ENCODE measurements around the gene VMAC. TPM values are rescaled to one million over a fixed set of nuclear protein-coding genes. Genes with fewer than 3 reads are reported as not detected.

The VMAC gene
- total RNA-seq, 1 donor from 2014 or later, result 7.5 TPM

DNA sequence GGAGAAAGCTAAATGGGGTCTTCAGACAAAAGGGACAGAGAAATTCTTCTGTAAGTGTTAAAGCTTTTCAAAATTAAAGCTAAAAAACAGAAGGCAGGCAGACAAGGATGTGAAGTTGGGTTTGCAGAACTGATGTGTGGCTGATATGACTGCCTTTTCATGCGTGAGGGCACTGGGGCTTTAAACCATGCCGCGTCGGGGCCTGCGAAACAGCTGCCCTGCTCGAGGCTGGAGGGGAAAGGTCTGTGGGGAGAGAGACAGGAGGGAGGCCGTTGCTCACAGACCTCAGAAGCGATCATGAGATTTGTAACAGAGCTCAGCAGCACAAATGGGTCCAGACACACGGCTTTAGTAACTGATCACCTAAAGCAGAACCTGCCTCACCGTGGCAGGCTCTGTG lies 32.9 kb downstream of the VMAC start:
- peaks cover 2% of the 10 kb centered on the region for H3K27me3 Mint-ChIP-seq (ENCODE audit: unreplicated experiment)
- DNase-seq, result no peak
- no peaks in the 10 kb centered on the region for H3K36me3 Mint-ChIP-seq (ENCODE audit: unreplicated experiment)
- no peak overlapping the region for H3K4me3 Mint-ChIP-seq (ENCODE audit: unreplicated experiment)
- peak overlapping the region; percentile 71 for H3K27ac Mint-ChIP-seq (ENCODE audit: unreplicated experiment)
- no peaks in the 10 kb centered on the region for H3K9me3 Mint-ChIP-seq (ENCODE audit: unreplicated experiment)
- peaks cover 65% of the 10 kb centered on the region for H3K4me1 Mint-ChIP-seq (ENCODE audit: low read depth, unreplicated experiment)
- TF ChIP-seq, protein P1, sequence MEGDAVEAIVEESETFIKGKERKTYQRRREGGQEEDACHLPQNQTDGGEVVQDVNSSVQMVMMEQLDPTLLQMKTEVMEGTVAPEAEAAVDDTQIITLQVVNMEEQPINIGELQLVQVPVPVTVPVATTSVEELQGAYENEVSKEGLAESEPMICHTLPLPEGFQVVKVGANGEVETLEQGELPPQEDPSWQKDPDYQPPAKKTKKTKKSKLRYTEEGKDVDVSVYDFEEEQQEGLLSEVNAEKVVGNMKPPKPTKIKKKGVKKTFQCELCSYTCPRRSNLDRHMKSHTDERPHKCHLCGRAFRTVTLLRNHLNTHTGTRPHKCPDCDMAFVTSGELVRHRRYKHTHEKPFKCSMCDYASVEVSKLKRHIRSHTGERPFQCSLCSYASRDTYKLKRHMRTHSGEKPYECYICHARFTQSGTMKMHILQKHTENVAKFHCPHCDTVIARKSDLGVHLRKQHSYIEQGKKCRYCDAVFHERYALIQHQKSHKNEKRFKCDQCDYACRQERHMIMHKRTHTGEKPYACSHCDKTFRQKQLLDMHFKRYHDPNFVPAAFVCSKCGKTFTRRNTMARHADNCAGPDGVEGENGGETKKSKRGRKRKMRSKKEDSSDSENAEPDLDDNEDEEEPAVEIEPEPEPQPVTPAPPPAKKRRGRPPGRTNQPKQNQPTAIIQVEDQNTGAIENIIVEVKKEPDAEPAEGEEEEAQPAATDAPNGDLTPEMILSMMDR (IDR thresholded peaks at IDR 0.05; ENCODE audit: partially characterized antibody, unreplicated experiment), result no peak

DNA sequence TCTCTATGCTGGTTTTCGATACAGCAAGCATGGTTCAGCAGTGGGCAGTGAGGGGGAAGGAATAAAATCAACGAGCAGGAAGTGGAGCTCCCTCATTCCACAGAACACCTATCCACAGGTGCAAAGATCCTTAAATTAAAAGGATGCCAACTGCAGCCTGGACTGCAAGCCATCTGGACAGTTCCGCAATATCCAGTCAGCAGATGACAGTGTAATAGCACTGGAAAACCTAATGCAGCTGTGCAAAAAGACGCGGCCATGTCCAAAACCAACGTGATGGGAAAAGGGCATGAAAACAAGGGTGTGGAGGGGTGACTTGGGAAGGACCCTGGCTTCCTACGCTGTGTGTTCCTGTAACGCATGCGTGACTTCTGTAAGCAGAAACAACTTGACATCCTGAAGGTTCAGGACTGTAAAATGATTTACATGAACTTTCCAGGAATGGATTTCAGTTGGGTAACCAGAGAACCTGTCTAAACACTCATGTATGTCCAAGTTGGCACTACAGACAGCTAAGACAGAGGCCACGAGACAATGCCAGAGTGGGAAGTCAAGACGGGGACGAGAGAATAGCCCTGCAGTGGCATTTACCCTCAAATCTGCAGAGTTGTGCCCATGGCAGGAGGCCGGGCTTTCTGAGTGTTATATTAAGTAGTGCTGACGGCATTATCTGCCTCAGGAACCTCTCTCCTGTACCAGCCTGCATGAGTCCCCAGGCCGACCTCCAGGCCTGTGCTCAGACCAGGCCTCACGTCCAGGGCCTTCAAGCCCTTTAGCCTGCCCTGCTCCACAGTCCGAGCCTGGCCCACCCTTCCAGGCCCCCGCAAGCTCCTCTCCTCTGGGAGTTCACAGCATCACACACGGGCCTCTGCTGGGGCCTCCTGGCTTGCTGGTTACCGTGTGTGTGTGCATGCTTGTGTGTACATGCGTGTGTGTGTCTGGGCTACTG lies 35.9 kb downstream of the VMAC start:
- Mint-ChIP-seq H3K27ac (ENCODE audit: unreplicated experiment) (no peak overlapping the region), H3K4me3 (ENCODE audit: unreplicated experiment) (no peak overlapping the region), H3K27me3 (ENCODE audit: unreplicated experiment) (peaks cover 7% of the 10 kb centered on the region)

DNA sequence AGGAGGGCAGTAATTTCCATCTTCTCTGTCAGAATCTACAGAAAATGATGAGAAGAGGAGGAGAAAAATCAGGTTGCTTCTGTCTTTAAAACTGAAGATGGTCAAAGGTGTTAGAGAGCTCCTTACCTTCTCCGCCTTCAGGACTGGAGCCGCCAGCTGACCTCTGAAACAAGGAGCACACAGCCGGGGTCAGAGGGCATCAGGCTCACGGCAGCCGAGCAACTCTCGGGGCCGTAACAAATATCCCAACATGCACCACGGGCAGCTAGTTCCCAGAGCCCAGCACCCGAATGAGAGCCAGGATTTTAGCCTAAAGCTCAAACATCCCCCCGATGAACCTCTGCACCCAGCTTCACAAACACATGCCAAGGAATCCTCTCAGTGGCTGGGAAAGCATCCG lies 37.0 kb downstream of the VMAC start:
- TF ChIP-seq, protein P1 (IDR thresholded peaks at IDR 0.05; ENCODE audit: partially characterized antibody, unreplicated experiment), result no peak
- H3K27ac Mint-ChIP-seq (ENCODE audit: unreplicated experiment), result peak overlapping the region; percentile 52

More for the DNA sequence above, 35.9 kb downstream of the VMAC start:
- TF ChIP-seq, protein P1 (IDR thresholded peaks at IDR 0.05; ENCODE audit: partially characterized antibody, unreplicated experiment), result no peak
- Mint-ChIP-seq H3K9me3 (ENCODE audit: unreplicated experiment) (no peaks in the 10 kb centered on the region), H3K4me1 (ENCODE audit: low read depth, unreplicated experiment) (peaks cover 67% of the 10 kb centered on the region), H3K36me3 (ENCODE audit: unreplicated experiment) (peaks cover 6% of the 10 kb centered on the region)
- no peak for DNase-seq

DNA sequence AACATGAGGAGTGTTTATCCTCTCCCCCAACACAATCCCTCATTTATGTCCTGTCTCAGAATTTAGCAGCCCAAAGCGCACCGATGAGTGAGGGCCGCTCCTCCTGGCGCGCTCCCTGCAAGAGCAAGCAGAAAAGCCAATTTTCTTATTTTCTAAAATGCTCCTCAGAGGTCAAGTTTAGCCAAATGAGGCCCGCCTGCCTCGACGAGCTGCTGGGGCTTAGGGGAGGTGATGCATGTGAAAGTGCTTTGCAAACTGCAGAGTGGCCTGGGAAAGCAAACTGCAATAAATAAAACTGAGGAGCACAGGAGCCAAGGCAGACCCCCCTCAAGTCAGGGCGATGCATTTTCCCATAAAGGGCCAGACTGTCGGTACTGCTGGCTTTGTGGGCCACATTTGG lies 38.4 kb downstream of the VMAC start:
- Mint-ChIP-seq H3K27ac (ENCODE audit: unreplicated experiment) (peak overlapping the region; percentile 19), H3K4me3 (ENCODE audit: unreplicated experiment) (no peak overlapping the region), H3K4me1 (ENCODE audit: low read depth, unreplicated experiment) (peaks cover 55% of the 10 kb centered on the region), H3K9me3 (ENCODE audit: unreplicated experiment) (no peaks in the 10 kb centered on the region), H3K27me3 (ENCODE audit: unreplicated experiment) (peaks cover 7% of the 10 kb centered on the region), H3K36me3 (ENCODE audit: unreplicated experiment) (peaks cover 12% of the 10 kb centered on the region)
- DNase-seq, result no peak
- TF ChIP-seq, protein P1 (IDR thresholded peaks at IDR 0.05; ENCODE audit: partially characterized antibody, unreplicated experiment), result no peak

More for the DNA sequence above, 37.0 kb downstream of the VMAC start:
- peaks cover 12% of the 10 kb centered on the region for H3K36me3 Mint-ChIP-seq (ENCODE audit: unreplicated experiment)
- H3K4me3 Mint-ChIP-seq (ENCODE audit: unreplicated experiment), result no peak overlapping the region
- peaks cover 60% of the 10 kb centered on the region for H3K4me1 Mint-ChIP-seq (ENCODE audit: low read depth, unreplicated experiment)
- H3K9me3 Mint-ChIP-seq (ENCODE audit: unreplicated experiment), result no peaks in the 10 kb centered on the region
- peaks cover 7% of the 10 kb centered on the region for H3K27me3 Mint-ChIP-seq (ENCODE audit: unreplicated experiment)
- DNase-seq, result no peak

DNA sequence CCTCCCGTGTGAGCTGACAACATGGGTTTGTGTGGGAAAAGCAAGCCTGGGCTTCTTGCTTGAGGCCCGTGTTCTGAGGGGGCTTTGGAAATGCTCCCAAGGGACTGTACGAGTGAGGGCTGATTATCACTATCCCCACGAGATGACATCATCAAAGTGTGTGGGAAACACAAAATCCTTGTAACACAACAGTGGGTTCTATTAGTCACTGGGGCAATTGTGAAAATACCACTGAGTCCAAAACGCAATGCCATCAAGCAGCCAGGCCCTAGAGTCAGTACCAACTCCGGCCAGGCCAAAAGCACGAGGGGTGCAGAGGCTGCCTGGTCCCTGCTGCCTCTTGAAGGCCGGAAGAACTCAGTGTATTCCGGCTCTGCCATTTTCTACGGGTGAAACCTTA lies 39.0 kb downstream of the VMAC start:
- peaks cover 12% of the 10 kb centered on the region for H3K36me3 Mint-ChIP-seq (ENCODE audit: unreplicated experiment)
- peak overlapping the region; percentile 19 for H3K27ac Mint-ChIP-seq (ENCODE audit: unreplicated experiment)
- peaks cover 57% of the 10 kb centered on the region for H3K4me1 Mint-ChIP-seq (ENCODE audit: low read depth, unreplicated experiment)

More for the DNA sequence above, 39.0 kb downstream of the VMAC start:
- H3K27me3 Mint-ChIP-seq (ENCODE audit: unreplicated experiment), result peaks cover 10% of the 10 kb centered on the region
- H3K9me3 Mint-ChIP-seq (ENCODE audit: unreplicated experiment), result no peaks in the 10 kb centered on the region
- H3K4me3 Mint-ChIP-seq (ENCODE audit: unreplicated experiment), result no peak overlapping the region
- no peak for DNase-seq
- TF ChIP-seq, protein P1 (IDR thresholded peaks at IDR 0.05; ENCODE audit: partially characterized antibody, unreplicated experiment), result no peak

All from glutamatergic neuron (in vitro differentiated cells).